Mesenchymal stem cell (in vitro differentiated cells and primary cell): ENCODE results near the gene SMPD3.

ENCODE experiments used
- DNase-seq: peaks from one replicate; pipeline ENCODE4 v3.0.0-alpha.2; 2013
- H2AFZ ChIP-seq: one replicate; pipeline ENCODE4 v1.6.1; 2013; ENCODE audit warnings: low read depth, mild to moderate bottlenecking, control low read depth, inconsistent platforms, low read length, moderate library complexity
- H2AK5ac ChIP-seq: 2 replicates; pipeline ENCODE4 v1.6.1; 2013; ENCODE audit warnings: low read length, moderate library complexity, mild to moderate bottlenecking, inconsistent platforms; ENCODE audit not compliant: severe bottlenecking
- H2BK120ac ChIP-seq: one replicate; pipeline ENCODE4 v1.6.1; 2013; ENCODE audit warnings: low read depth, mild to moderate bottlenecking, inconsistent platforms, low read length, moderate library complexity
- H2BK12ac ChIP-seq, 2 experiments: one replicate each; pipeline ENCODE4 v1.6.1; 2013; ENCODE audit warnings: inconsistent platforms in 2 of 2, low read length in 2 of 2, mild to moderate bottlenecking in 2 of 2, moderate library complexity in 2 of 2, control low read depth in 1 of 2
- H2BK15ac ChIP-seq: one replicate; pipeline ENCODE4 v1.6.1; 2013; ENCODE audit warnings: mild to moderate bottlenecking, low read depth, inconsistent platforms; ENCODE audit not compliant: poor library complexity, severe bottlenecking
- H2BK5ac ChIP-seq: 2 replicates; pipeline ENCODE4 v1.6.1; 2013; ENCODE audit warnings: low read depth, mild to moderate bottlenecking, low read length, control low read depth, inconsistent platforms; ENCODE audit not compliant: poor library complexity, severe bottlenecking
- H3K14ac ChIP-seq, 2 experiments: one replicate each; pipeline ENCODE4 v1.6.1; 2013; ENCODE audit warnings: inconsistent platforms in 2 of 2, low read length in 2 of 2, control low read depth in 1 of 2, mild to moderate bottlenecking in 1 of 2, moderate library complexity in 1 of 2
- H3K18ac ChIP-seq, 2 experiments: one replicate each; pipeline ENCODE4 v1.6.1; 2013; ENCODE audit warnings: inconsistent platforms in 2 of 2, low read length in 2 of 2, control low read depth in 1 of 2, low read depth in 1 of 2, mild to moderate bottlenecking in 1 of 2
- H3K23ac ChIP-seq, 2 experiments: one replicate each; pipeline ENCODE4 v1.6.1; 2013; ENCODE audit warnings: inconsistent platforms in 2 of 2, low read length in 2 of 2, mild to moderate bottlenecking in 2 of 2, moderate library complexity in 2 of 2, control low read depth in 1 of 2
- H3K27ac ChIP-seq: 2 replicates; pipeline ENCODE4 v1.5.1; 2013; ENCODE audit warnings: mild to moderate bottlenecking, moderate library complexity, low read length, control low read depth, inconsistent platforms; ENCODE audit not compliant: poor library complexity, severe bottlenecking
- H3K27me3 ChIP-seq, 2 experiments: 2 replicates each; pipeline versions ENCODE4 v1.6.1 to v1.7.0; 2013; ENCODE audit warnings: low read length in 2 of 2, mild to moderate bottlenecking in 2 of 2, moderate library complexity in 2 of 2, control low read depth in 1 of 2, inconsistent platforms in 1 of 2; ENCODE audit not compliant: control insufficient read depth in 1 of 2, insufficient read depth in 1 of 2
- H3K36me3 ChIP-seq, 2 experiments: 2 replicates each; pipeline versions ENCODE4 v1.6.1 to v1.7.0; 2013; ENCODE audit warnings: low read length in 2 of 2, control low read depth in 1 of 2, inconsistent platforms in 1 of 2, low read depth in 1 of 2, mild to moderate bottlenecking in 1 of 2; ENCODE audit not compliant: insufficient read depth in 2 of 2, control insufficient read depth in 1 of 2
- H3K4ac ChIP-seq, 2 experiments: one replicate each; pipeline ENCODE4 v1.6.1; 2013; ENCODE audit warnings: inconsistent platforms in 2 of 2, low read length in 2 of 2, mild to moderate bottlenecking in 2 of 2, moderate library complexity in 2 of 2, control low read depth in 1 of 2, low read depth in 1 of 2
- H3K4me1 ChIP-seq: 2 replicates; pipeline ENCODE4 v1.6.1; 2013; ENCODE audit warnings: low read depth, low read length, control low read depth; ENCODE audit not compliant: control insufficient read depth, insufficient read depth
- H3K4me2 ChIP-seq: 2 replicates; pipeline ENCODE4 v1.6.1; 2013; ENCODE audit warnings: low read length, mild to moderate bottlenecking, inconsistent platforms; ENCODE audit not compliant: poor library complexity, severe bottlenecking
- H3K4me3 ChIP-seq, 2 experiments: 2 replicates each; pipeline versions ENCODE4 v1.5.1 to v1.7.0; 2013; ENCODE audit warnings: low read length in 2 of 2, mild to moderate bottlenecking in 2 of 2, control low read depth in 1 of 2, low read depth in 1 of 2; ENCODE audit not compliant: insufficient read depth in 1 of 2
- H3K79me1 ChIP-seq: replicated peaks from 2 replicates; pipeline ENCODE4 v1.6.1; 2013; ENCODE audit warnings: mild to moderate bottlenecking, control low read depth, low read length, inconsistent platforms; ENCODE audit not compliant: poor library complexity, severe bottlenecking
- H3K9ac ChIP-seq: 2 replicates; pipeline ENCODE4 v1.7.0; 2013; ENCODE audit warnings: mild to moderate bottlenecking, low read length, moderate library complexity
- H3K9me3 ChIP-seq: 2 replicates; pipeline ENCODE4 v1.7.0; 2013; ENCODE audit warnings: mild to moderate bottlenecking, low read length; ENCODE audit not compliant: control insufficient read depth
- H4K8ac ChIP-seq: one replicate; pipeline ENCODE4 v1.6.1; 2013; ENCODE audit warnings: inconsistent platforms, mild to moderate bottlenecking, low read length, moderate library complexity
- H4K91ac ChIP-seq: one replicate; pipeline ENCODE4 v1.6.1; 2013; ENCODE audit warnings: mild to moderate bottlenecking, low read length, inconsistent platforms
- WGBS: methylation state at CpG from one replicate; pipeline ENCODE4 v1.1.7; 2013; ENCODE audit warnings: mixed read lengths; 5-methylcytosine and 5-hydroxymethylcytosine counted together

SMPD3 gene

DNA sequence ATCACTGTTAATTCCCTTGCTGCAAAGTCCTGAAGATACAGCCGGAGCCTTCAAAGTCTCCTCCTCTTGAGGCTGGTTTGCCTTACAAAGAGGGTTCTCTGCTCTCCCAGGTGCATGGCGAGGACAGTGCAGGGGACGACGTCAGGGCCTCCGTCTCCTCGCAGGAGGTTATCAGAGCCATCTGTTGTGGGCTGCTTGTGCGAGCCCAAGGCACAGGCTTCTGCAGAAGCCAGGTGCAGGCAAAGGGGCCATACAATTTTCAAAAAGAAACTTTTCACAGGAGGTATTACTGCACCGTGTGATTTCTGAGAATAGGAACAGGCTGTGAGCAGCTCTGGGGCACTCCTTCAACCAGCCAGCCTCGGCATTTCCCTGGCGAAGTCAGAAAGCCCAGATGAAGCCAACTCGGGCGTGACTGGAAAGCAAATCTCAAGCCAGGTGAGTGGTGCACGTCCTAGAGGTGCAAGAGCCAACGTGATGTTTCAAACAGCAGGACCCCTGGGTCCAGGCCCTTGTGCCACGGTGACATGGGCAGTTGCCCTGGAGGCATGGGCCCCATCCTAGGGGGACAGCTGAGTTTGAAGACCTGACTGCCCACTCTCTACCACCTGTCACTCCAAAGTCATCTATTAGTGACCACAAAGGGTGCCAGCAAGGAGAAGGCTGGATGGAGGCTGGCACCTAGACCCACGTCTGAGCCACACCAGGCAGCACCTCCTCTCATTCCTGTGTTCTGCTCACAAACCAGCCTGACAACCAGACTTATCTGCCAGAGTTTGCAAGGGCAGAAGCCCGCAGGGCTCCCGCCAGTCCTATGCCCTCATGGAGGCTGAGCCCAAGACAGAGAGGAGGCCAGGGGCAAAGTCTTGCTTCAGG is 68.6 kb downstream of the SMPD3 start:
- Histone ChIP-seq H2BK120ac (no peak overlapping the region), H2AK5ac (no peak overlapping the region), H2BK15ac (no peak overlapping the region), H2AFZ (no peak overlapping the region), H3K4me1 (no peaks in the 10 kb centered on the region), H3K23ac (no peak overlapping the region), H2BK5ac (no peak overlapping the region), H3K27me3 (peaks cover 31 to 47% of the 10 kb centered on the region in 2 experiments), H3K36me3 (no peaks in the 10 kb centered on the region), H3K9me3 (no peaks in the 10 kb centered on the region), H4K91ac (no peak overlapping the region), H4K8ac (no peak overlapping the region), H2BK12ac (no peak overlapping the region), H3K9ac (no peak overlapping the region), H3K4me3 (no peak overlapping the region), H3K18ac (no peak overlapping the region), H3K27ac (no peak overlapping the region), H3K14ac (no peak overlapping the region), H3K4me2 (no peak overlapping the region), H3K79me1 (no peaks in the 10 kb centered on the region), H3K4ac (no peak overlapping the region)
- 87% methylated on average over 18 of the region's 18 CpGs for WGBS
- DNase-seq: no peak

DNA sequence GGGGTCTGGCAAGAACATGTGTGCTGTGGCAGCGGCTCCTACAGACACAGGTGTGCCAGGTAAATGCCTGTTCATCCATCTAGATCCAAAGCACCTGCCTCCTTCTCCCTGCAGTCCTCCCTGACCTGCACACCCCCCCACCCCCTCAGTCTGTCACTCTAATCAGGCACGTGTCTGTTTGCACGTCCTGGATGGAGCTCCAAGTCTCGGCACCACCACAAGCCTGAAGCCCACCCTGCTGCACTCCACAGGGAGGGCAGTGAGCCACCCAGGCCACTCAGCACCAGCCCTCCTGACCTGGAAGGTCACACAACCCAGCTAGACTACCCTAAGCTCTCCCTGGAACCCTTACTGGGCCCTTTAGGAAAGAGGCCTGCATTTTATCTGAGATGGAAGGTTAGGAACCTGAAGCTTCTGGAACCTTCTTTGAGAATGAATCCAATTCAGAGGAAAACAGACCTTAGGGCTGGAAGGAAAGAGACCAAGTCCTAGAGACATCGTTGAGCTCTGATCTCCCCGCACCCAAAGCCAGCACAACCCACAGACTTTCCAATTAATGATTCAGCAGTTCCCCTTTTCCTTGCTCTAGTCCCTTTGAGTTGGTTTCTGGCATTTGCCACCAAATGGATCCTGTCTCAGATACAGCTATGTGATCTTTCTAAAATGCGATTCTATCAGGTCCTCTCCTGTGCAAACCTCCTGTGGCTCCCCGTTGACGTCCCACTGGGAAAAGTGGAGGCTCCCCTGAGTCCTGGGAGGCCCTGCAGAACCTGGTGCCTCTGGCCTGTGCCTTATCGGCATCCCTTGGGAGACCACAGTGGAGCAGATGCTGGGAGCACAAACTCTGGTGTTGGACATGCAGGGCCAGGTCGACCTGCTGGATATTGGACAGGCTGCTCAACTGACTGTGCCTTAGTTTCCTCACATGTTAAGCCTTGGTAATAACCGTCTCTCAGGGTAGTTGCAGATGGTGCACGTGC is 69.6 kb downstream of the SMPD3 start:
- no peak overlapping the region for H4K8ac ChIP-seq
- WGBS: 80% methylated on average over 13 of the region's 13 CpGs

DNA sequence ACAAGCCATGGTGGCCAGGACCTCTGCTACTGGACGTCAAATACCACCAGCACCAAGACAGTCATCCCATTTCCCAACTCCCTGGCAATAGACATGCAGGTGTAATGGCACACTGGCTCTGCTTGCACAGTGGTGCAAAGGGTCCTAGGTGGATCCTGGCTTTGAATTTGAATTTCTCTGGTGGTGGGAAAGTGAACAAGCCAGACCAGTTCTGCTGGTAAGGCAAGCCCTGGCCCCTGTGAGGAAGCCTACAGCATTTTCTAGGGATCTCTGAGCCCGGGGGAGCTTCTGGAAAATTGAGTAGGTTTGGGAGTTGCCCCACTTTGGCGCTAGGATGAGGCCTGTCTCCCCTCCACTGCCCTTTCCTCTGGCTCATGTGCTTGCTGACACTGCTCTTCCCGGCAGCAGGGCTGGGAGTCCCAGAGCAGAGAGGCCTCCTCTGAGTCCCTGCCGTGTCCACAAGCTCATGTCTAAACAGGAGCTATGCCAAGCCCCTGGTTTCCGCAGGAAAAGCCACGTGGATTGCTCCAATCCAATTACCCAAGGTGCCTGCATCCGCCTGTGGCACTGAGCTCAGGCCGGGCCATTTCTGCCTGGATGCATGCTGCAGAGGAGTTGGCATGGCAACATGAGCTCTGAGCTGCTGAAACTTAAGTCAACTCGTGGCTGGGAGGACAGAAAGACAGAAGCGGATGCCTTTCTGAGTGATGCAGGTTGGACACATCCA is 70.5 kb downstream of the SMPD3 start:
- 82% methylated on average over 10 of the region's 11 CpGs for WGBS
- Histone ChIP-seq H4K91ac (no peak overlapping the region), H2BK15ac (no peak overlapping the region), H3K36me3 (no peaks in the 10 kb centered on the region), H3K23ac (no peak overlapping the region), H3K27ac (no peak overlapping the region), H3K4ac (no peak overlapping the region), H2AK5ac (no peak overlapping the region), H3K27me3 (peaks cover 32 to 49% of the 10 kb centered on the region in 2 experiments), H3K4me1 (no peaks in the 10 kb centered on the region), H3K9me3 (no peaks in the 10 kb centered on the region), H3K4me3 (no peak overlapping the region), H3K14ac (no peak overlapping the region), H4K8ac (no peak overlapping the region), H2BK12ac (no peak overlapping the region), H3K9ac (no peak overlapping the region), H3K79me1 (no peaks in the 10 kb centered on the region), H2AFZ (no peak overlapping the region), H3K4me2 (no peak overlapping the region), H2BK5ac (no peak overlapping the region), H2BK120ac (no peak overlapping the region), H3K18ac (no peak overlapping the region)
- DNase-seq: no peak

More for the DNA sequence above, 69.6 kb downstream of the SMPD3 start:
- H3K27me3 ChIP-seq: peaks cover 29 to 47% of the 10 kb centered on the region in 2 experiments
- no peak overlapping the region for H2AFZ ChIP-seq
- H3K18ac ChIP-seq: no peak overlapping the region
- H3K9ac ChIP-seq: no peak overlapping the region
- H4K91ac ChIP-seq: no peak overlapping the region
- H3K9me3 ChIP-seq: no peaks in the 10 kb centered on the region
- no peaks in the 10 kb centered on the region for H3K4me1 ChIP-seq
- DNase-seq: no peak
- H3K14ac ChIP-seq: no peak overlapping the region
- no peak overlapping the region for H3K27ac ChIP-seq
- no peak overlapping the region for H3K4ac ChIP-seq
- H3K36me3 ChIP-seq: no peaks in the 10 kb centered on the region
- H2BK15ac ChIP-seq: no peak overlapping the region
- H3K4me3 ChIP-seq: no peak overlapping the region
- H2BK5ac ChIP-seq: no peak overlapping the region
- no peak overlapping the region for H2BK120ac ChIP-seq
- H3K23ac ChIP-seq: no peak overlapping the region
- H2BK12ac ChIP-seq: no peak overlapping the region
- H3K4me2 ChIP-seq: no peak overlapping the region
- no peak overlapping the region for H2AK5ac ChIP-seq
- no peaks in the 10 kb centered on the region for H3K79me1 ChIP-seq
